NB4 (cell line): ENCODE results near the gene MAGI1.

Source experiments
- DNase-seq: peaks from one replicate; pipeline ENCODE4 v3.0.0; 2010; ENCODE audit warnings: low read depth
- H3K4me3 ChIP-seq: one replicate; pipeline ENCODE4 v1.5.1; 2011; ENCODE audit warnings: mild to moderate bottlenecking, low read depth, low read length, moderate library complexity
- CTCF ChIP-seq: IDR thresholded peaks from one replicate; pipeline ENCODE4 v1.5.1; 2012; ENCODE audit warnings: low read depth, low read length
- MAX ChIP-seq: IDR thresholded peaks from 2 replicates; pipeline ENCODE4 v1.6.1; 2011; ENCODE audit warnings: low read depth, low read length
- MYC ChIP-seq: IDR thresholded peaks from 2 replicates; pipeline ENCODE4 v1.6.1; 2011; ENCODE audit warnings: low read depth, low read length
- POLR2A ChIP-seq: IDR thresholded peaks from 2 replicates; pipeline ENCODE4 v1.6.1; 2011; ENCODE audit warnings: mild to moderate bottlenecking; ENCODE audit not compliant: insufficient read length; ENCODE audit errors: extremely low read depth

Gene MAGI1

DNA sequence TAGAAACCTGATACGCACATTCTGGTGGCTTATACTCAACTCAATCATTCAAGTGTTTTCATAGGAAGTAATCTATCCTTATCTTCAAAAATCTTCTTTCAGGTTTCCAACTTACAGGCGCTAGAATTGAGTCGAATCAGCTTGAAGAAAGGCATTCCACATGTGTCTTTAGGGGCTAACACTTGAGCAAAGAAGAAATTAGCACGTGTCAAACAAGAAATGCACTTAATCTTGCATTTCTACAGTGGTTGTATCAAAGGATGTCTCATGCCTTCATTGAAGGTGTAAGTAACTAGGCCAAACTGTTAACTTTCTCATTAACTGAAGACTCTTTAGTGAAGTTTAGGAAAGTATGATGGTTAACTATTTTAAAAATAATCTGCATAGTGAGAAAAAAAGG is 557.6 kb downstream of the MAGI1 start:
- H3K4me3 ChIP-seq = no peak overlapping the region
- TF ChIP-seq CTCF (no peak), MAX (no peak), MYC (no peak), POLR2A (no peak)
- no peak for DNase-seq

- no peak overlapping the region for H3K4me3 ChIP-seq
- TF ChIP-seq MYC (no peak), CTCF (no peak), POLR2A (no peak), MAX (no peak)
- DNase-seq = peak; percentile 2
These were observed 558.7 kb downstream of the MAGI1 start for GRCh38 chr3:65479990-65480389.

DNA sequence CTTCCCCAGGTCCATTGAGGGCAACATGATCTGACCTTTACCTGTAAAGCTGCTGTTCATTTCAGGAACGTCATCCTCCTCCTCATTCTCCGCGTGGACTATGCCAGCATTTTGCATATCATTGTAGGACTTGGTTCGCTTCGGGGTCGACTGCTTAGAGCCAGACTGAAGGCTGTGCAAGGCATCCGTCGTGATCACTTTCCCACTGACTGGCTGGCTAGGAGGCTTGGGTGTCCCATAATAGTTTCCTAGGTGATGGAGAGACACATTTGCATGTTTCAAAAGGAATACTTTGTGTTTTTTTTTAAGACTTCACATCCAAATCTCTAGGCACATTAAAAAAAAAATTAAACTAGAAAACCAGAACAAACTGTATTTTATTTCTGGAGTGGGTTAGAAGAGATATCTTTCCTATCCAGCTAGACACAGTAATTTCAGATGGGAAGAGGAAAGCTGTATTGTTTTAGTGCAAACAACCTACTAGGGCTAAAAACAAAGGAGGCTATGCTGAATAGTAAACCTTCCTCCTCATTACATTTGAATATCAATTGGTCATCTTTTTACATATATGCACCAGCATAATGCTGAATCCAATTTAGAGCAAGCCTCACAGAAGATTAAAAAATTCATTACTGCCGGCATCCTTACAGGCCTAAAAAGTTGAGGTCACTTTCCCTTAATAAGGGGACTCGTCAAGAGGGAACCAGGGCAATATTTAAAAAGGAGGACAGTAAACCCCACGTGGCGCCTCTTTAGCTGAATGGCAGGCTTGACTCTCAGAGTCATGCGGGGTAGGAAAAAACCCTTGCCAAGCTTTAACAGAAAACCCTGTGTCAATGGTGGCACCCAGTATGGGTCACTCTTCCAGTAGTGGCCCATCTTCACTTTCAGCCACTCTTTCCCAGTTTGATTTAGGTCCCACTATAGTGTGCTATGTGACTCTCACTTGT is 559.9 kb downstream of the MAGI1 start:
- H3K4me3 ChIP-seq = no peak overlapping the region
- TF ChIP-seq MYC (no peak), POLR2A (no peak), CTCF (no peak), MAX (no peak)
- no peak for DNase-seq

GRCh38 chr3:65473736-65474135 is 565.0 kb downstream of the MAGI1 start:
- no peak overlapping the region for H3K4me3 ChIP-seq
- no peak for DNase-seq
- TF ChIP-seq MYC (no peak), POLR2A (no peak)

DNA sequence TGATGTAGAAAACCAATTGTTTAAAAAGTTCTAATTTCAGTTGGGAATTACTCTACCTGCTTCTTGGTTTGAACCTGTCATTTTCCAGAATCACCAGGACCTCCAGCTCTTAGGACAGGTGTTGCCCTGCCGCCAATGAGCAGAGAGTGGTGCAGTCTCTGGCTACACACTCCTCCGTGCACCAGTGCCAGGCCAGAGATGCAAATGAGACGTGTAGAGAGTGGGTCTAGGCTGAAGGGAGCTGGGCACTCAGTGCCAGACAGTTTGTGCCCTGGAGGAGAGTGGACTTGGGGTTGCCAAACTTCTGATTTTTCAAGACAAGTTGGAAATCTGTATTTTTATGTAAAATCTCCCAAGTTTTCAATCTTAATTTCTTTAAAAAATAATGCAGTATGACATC is 566.2 kb downstream of the MAGI1 start:
- TF ChIP-seq MYC (no peak), MAX (no peak), CTCF (no peak), POLR2A (no peak)
- no peak overlapping the region for H3K4me3 ChIP-seq
- no peak for DNase-seq

GRCh38 chr3:65466300-65466988 is 572.3 kb downstream of the MAGI1 start:
- DNase-seq = no peak
- TF ChIP-seq CTCF (no peak), POLR2A (no peak), MAX (no peak), MYC (no peak)
- H3K4me3 ChIP-seq = no peak overlapping the region
